Tibial nerve (tissue), 4 donors: ENCODE results near the gene ADAMTS9.

Experiments
- CTCF ChIP-seq, 5 experiments: fragments of 200-600 bp in 3 of 5; fragments of 450-650 bp in 2 of 5; sonication (generic) in 3 of 5; IDR thresholded peaks; one replicate each; pipeline ENCODE4 v1.5.1; 2016 to 2019; ENCODE audit warnings: antibody characterized with exemption in 5 of 5, mild to moderate bottlenecking in 3 of 5, moderate library complexity in 2 of 5
- EP300 ChIP-seq, 2 donors: sonication (generic); formaldehyde crosslinking; IDR thresholded peaks; one replicate each; pipeline ENCODE4 v1.6.1; 2017; ENCODE audit warnings: antibody characterized with exemption in 2 of 2, mild to moderate bottlenecking in 1 of 2
- POLR2A ChIP-seq, 2 donors: fragments of 450-650 bp; IDR thresholded peaks; one replicate each; pipeline ENCODE4 v1.6.1; 2017; ENCODE audit warnings: antibody characterized with exemption in 2 of 2, mild to moderate bottlenecking in 2 of 2, moderate library complexity in 2 of 2

DNA sequence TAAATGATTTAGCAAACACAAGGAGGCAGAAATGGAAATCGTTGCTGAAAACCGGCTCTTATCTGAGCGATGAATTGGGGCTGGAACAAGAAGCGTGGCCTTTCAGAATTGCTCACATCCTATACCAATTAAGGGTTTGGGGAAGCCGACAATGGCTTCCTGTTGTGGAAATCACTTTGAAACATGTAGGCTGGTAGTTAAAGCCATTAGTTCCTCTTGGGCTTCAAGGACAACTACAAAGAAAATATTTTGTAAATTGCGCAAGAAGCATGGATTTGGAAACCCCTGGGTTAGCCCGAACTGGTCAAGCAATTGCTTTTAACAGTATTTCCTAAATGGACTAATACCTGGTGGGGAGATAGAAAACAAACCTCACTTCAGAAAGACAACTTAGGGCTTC lies 182.4 kb downstream of the ADAMTS9 start:
- no peak for TF ChIP-seq CTCF (IDR thresholded peaks at IDR 0.05)
- TF ChIP-seq EP300 (IDR thresholded peaks at IDR 0.05): peak in 1 of 2 donors; percentile 15
- no peak for TF ChIP-seq POLR2A (IDR thresholded peaks at IDR 0.05)
